Esophagus squamous epithelium (tissue), 4 donors: ENCODE measurements around the gene CAPRIN2.

ENCODE experiments used
- POLR2A ChIP-seq, 4 donors: fragments of 450-650 bp; IDR thresholded peaks; one replicate each; pipeline ENCODE4 v1.6.1; 2017; ENCODE audit warnings: antibody characterized with exemption in 4 of 4, mild to moderate bottlenecking in 4 of 4, moderate library complexity in 3 of 4
- TF ChIP-seq, protein P1 (sequence below), 6 experiments: fragments of 450-650 bp in 4 of 6; fragments of 200-600 bp in 2 of 6; sonication (generic) in 2 of 6; IDR thresholded peaks; one replicate each; pipeline ENCODE4 v1.5.1; 2016 to 2019; ENCODE audit warnings: antibody characterized with exemption in 6 of 6, mild to moderate bottlenecking in 4 of 6, moderate library complexity in 4 of 6

GRCh38 chr12:30678221-30678620 is 76.5 kb downstream of the CAPRIN2 start:
- TF ChIP-seq, protein P1, sequence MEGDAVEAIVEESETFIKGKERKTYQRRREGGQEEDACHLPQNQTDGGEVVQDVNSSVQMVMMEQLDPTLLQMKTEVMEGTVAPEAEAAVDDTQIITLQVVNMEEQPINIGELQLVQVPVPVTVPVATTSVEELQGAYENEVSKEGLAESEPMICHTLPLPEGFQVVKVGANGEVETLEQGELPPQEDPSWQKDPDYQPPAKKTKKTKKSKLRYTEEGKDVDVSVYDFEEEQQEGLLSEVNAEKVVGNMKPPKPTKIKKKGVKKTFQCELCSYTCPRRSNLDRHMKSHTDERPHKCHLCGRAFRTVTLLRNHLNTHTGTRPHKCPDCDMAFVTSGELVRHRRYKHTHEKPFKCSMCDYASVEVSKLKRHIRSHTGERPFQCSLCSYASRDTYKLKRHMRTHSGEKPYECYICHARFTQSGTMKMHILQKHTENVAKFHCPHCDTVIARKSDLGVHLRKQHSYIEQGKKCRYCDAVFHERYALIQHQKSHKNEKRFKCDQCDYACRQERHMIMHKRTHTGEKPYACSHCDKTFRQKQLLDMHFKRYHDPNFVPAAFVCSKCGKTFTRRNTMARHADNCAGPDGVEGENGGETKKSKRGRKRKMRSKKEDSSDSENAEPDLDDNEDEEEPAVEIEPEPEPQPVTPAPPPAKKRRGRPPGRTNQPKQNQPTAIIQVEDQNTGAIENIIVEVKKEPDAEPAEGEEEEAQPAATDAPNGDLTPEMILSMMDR (IDR thresholded peaks at IDR 0.05) = no peak
- no peak for TF ChIP-seq POLR2A (IDR thresholded peaks at IDR 0.05)
